Forelimb muscle (tissue), 1 donor: ENCODE results near the gene F2R. TPM values are rescaled to one million over a fixed set of nuclear protein-coding genes. Genes with fewer than 3 reads are reported as not detected.
"Not testable (repeated sequence)": the region's sequence is repeated elsewhere in the genome, so short reads cannot be mapped to it uniquely, and the experiment has no call there.

Experiments used
- DNase-seq: peaks from one replicate; pipeline ENCODE4 v3.0.0-alpha.2; 2013; ENCODE audit warnings: low read depth
- polyA plus RNA-seq: library from polyadenylated mRNA; unstranded; fragments of 120-200 nt; gene quantifications from one replicate; pipeline ENCODE4 v1.2.1, GENCODE V29; 2013; ENCODE audit not compliant: insufficient read length

F2R gene
- polyA plus RNA-seq, 1 donor, result 16.6 TPM

DNA sequence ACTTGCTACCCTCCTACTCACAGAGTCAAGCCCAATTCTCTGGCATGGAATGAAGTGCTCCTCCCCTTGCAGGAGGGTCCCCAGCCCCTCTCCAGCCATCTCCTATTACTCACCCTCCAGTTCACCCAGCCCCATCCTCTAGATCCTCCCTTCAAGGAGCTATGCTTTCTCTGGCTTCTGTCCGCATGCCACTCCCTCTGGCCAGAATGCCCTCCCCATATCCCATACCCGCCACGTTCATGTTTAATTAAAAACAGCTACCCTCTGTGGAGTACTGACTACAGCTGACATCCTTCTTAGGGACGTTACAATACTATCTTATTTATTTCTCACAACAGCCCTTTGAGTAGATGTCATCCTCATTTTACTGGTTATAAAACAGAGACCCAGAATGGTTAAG, 3.0 kb downstream of the F2R start:
- DNase-seq, result no peak

DNA sequence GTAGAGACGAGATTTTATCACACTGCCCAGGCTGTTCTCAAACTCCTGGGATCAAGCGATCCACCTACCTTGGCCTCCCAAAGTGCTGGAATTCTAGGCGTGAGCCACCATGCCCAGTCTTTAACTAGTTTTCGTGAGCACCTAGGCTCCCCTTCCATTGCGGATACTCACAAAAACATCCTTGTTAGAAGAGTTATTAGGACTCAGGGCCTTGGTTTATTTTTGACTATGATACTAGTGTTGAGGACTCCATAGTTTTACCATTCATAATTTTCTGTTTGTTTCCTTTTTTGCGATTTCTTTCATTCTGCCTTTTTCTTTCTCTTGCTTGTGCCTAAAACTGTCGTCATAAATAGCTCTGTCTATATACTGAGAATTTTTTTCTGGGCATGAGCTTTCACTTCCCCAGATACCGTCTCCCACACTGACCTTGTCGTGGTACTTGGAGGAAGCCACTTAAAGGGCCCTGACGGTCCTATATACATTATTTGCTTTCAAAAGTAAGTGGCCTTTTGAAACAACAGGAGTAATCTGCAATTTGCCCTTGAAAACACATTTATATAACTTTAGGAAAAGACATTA, 5.2 kb downstream of the F2R start:
- DNase-seq, result no peak

DNA sequence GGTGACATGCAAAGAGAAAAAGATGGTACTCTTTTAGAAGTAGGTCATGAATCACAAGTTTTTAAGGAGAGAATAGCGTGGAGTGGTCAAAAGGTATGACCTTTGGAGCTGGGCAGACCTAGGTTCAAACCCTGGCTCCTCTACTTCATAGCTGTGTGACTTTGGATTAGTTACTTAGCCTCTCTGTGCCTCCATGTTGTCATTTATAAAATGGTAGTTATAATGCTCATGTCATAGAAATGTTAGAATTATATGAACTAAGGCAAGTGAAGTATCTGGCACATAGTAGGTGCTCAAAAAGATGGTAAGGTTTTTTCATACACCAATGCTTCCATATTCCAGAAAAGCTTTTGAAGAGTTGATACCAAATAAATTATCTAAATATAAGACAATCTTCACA, 7.3 kb downstream of the F2R start:
- no peak for DNase-seq

DNA sequence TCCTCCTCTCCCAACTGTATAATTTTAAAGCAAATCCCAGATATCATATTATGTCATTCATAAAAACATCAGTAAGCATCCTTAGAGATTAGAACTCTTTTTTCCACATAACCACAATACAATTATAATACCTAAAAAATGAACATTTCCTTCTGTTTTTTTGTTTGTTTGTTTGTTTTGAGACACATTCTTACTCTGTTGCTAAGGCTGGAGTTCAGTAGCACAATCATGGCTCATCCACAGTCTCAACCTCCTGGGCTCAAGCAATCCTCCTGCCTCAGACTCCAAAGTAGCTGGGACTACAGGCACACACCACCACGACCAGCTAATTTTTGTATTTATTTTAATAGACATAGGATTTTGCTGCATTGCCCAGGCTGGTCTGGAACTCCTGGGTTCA, 8.0 kb downstream of the F2R start:
- DNase-seq, result no peak

DNA sequence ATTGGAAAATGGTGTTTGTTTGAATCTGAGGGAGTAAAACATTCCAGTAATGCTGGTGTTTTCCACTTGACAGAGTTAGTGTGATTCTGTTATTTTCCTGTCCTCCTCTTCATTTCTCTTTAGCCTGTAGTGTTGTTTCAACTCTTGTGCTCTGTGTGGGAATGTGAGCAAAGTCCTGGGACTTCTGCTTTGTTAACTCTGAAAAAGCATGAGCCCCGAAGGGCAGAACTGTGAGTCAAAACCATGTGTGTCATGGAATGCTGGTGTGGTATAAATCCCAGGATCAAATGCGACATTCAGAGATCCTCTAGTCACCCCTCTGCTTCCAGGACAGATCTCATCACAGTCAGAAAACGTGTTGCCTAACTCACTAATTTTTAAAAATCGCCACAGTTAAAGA, 8.9 kb downstream of the F2R start:
- DNase-seq, result no peak

DNA sequence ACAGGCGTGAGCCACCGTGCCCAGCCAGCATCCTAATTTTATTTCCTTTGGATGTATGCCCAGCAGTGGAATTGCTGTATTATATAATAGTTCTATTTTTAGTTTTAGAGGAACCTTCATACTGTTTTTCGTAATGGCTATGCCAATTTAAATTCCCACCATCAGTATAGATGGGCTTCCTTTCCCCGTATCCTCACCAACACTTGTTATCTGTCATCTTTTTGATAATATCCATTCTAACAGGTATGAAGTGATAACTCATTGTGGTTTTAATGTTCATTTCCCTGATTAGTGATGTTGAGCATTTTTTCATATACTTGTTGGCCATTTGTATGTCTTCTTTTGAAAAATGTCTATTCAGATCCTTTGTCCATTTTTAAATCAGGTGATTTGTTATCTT, 13.0 kb downstream of the F2R start:
- no peak for DNase-seq

DNA sequence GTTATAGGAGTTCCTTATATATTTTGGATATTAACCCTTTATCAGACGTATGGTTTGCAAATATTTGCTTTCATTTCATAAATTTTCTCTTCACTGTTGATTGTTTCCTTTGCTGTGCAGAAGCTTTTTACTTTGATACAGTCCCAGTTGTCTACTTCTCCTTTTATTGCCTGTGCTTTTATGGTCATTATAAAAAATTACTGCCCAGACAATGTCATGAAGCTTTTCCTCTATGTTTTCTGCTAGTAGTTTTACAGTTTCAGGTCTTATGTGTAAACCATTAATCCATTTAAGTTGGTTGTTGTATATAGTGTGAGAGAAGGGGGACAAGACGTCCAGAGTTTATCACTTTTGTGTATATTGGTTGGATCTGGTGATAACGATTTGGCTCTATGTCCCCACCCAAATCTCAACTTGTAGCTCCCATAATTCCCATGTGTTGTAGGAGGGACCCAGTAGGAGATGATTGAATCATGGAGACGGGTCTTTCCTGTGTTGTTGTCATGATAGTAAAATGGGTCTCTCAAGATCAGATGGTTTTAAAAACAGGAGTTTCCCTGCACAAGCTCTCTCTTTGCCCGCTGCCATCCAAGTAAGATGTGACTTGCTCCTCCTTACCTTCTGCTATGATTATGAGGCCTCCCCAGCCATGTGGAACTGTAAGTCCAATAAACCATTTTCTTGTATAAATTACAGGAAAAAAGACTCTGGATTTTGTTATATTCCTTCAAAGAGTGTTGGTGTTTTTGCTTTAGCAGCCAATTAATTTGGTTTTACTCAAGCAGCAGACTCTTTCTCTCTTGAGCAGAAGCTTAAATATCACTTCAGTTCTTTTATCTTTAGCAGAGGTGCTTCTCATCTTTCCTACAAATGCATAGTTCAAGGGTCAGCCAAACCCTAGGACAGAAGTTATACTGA, 13.7 kb downstream of the F2R start:
- DNase-seq, result no peak

DNA sequence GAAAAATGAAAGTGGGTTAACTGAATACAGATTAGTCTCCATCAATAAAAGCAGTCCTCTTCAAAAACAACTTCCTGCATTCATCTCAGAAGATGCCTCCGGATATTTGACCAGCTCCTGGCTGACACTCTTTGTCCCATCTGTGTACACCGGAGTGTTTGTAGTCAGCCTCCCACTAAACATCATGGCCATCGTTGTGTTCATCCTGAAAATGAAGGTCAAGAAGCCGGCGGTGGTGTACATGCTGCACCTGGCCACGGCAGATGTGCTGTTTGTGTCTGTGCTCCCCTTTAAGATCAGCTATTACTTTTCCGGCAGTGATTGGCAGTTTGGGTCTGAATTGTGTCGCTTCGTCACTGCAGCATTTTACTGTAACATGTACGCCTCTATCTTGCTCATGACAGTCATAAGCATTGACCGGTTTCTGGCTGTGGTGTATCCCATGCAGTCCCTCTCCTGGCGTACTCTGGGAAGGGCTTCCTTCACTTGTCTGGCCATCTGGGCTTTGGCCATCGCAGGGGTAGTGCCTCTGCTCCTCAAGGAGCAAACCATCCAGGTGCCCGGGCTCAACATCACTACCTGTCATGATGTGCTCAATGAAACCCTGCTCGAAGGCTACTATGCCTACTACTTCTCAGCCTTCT, 16.6 kb downstream of the F2R start:
- no peak for DNase-seq

DNA sequence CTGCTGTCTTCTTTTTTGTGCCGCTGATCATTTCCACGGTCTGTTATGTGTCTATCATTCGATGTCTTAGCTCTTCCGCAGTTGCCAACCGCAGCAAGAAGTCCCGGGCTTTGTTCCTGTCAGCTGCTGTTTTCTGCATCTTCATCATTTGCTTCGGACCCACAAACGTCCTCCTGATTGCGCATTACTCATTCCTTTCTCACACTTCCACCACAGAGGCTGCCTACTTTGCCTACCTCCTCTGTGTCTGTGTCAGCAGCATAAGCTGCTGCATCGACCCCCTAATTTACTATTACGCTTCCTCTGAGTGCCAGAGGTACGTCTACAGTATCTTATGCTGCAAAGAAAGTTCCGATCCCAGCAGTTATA, 17.1 kb downstream of the F2R start:
- DNase-seq, result no peak

DNA sequence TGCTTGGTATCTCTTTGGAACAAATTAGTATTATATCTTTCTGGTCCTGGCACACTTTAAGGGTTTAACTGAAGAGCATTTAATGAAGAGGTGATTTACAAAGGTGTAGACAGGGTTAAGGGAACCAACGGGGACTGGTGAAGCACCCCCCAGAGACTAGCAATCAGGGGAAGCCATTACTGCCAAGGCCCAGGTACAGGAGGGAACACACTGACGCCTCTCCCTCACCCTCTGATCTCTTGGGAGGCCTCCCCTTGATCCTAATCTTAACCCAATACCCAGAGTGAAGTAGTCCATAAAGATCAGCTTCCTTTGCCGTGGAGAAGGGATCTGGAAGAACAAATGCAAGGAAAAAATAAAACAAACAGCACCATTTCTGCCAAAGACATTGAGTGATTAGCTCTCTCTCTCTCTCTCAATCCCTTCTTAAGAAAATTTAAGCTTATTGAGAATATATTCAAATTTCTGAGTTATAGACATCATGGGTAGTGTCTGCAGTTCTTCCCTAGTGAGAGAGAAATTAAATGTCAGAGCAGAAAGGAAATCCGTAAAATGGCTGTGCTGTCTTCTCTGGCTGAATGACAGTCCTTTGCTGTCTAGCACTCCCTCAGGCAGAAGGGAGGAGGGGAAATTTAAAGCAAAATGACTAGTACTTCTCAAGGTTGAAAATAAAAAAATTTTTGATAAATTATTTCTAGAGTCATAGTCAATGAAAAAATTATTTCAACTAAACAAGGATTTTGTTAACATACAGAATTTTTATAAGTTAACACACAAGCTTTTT, 20.0 kb downstream of the F2R start:
- no peak for DNase-seq

DNA sequence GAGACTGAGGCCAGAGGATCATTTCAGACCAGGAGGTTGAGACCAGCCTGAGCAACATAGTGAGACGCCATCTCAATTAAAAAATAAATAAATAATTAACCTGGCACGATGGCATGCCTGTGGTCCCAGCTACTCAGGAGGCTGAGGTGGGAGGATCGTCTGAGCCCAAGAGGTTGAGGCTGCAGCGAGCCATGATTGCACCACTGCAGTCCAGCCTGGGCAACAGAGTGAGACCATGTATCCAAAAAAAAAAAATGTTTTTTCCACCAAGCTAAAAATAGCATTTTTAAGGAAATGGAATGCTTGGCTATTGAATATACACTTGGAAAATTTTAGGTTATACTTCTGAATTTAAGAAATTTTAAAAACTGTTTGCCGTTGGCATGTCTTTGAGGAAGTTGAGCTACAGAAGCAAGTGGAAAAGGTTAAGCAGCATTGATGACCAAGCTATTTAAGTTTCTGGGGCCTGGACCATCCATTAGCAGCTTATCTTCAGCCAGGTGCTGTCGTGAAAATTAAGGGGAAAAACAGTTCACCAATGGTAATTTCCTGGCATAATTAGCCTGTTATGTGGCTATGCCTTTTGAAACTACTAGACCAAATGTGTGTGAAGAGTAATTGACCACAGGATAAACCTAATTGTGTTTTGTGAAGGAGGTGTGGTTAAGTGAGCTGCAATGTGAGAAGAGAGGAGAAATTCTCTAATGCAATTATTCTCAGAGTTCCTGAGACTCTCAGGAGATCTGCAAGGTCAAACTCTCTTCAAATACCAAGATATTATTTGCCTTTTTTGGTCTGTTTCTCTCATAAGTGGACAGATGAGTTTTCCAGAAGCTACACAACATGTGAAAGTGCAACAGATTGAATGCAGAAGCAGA, 21.0 kb downstream of the F2R start:
- no peak for DNase-seq

DNA sequence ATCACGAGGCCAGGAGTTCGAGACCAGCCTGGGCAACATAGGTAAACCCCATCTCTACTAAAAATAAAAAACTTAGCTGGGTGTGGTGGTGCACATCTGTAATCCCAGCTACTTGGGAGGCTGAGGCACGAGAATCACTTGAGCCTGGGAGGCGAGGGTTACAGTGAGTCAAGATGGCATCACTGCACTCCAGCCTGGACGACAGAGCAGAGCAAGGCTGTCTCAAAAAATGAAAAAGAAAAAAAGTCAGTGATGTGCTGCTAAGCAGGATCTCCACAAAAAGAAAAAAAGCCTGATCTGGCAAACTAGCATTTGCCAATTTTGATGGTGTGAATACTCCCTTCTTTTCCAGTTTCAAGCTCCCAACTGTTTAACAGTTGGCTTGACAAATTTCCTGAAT, 21.9 kb downstream of the F2R start:
- DNase-seq, result no peak

DNA sequence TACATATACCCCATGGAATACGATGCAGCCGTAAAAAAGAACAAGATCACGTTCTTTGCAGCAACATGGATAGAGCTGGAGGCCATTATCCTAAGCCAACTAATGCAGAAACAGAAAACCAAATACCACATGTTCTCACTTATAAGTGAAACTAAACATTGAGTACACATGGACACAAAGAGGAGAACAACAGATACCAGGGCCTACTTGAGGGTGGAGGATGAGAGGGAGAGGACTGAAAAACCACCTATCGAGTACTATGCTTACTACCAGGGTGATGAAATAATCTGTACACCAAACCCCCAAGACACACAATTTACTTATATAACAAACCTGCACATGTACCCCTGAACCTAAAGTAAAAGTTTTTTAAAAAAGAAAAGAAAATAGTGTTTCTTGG, 25.6 kb downstream of the F2R start:
- not testable (repeated sequence) for DNase-seq

DNA sequence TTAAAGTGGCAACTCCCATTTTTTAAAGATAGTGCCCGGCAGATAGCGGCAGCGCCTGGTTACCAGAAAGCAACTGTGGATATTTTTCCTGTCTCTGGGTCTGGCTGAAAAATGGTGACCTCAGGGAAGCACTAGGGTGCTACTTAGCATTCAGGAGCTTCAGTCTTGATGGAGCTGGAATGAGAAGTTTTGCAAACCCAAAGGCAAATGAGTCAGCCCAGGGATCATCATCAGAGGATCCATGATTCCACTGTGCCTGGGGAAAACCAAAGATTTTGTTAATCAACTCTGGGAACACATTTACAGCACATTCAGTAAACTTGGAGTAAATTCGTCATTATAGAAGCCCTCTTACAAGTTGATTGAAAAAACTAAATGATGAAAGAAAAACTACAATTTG, 26.7 kb downstream of the F2R start:
- no peak for DNase-seq

DNA sequence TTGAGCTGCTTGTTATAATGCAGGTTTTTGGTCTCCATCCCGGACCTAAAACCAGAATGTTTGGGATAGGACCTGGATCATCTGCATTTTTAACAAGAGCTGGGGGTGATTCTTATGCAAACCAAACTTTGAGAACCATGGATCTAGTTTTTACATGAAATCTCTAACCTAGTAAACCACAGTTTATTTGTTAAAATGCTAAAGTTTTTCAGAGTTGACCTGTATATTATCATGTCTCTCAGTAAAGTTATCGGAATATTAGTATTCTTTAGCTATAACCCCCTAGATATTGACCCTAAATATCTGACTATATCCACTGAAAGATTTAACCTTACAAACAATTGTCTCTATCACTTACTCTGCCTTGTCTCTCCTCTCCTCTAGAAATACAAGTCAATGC, 28.7 kb downstream of the F2R start:
- no peak for DNase-seq

DNA sequence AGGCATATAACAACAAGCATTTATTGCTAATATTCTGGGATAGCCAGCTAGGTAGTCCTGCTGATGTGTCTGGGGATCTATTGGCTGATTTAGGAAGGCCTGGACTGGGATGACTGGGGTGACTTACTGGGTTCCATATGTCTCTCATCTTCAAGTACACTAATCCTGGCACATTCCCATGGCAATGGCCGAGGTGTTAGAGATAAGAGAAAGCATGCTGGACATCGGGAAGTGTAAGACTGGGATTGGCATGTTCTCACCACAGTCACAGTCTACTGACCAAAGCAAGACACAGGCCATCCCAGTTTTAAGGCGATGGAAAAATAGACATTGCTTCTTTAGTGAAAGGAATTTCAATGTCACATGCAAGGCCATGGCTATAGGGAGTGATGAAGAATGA, 29.7 kb downstream of the F2R start:
- DNase-seq, result no peak

DNA sequence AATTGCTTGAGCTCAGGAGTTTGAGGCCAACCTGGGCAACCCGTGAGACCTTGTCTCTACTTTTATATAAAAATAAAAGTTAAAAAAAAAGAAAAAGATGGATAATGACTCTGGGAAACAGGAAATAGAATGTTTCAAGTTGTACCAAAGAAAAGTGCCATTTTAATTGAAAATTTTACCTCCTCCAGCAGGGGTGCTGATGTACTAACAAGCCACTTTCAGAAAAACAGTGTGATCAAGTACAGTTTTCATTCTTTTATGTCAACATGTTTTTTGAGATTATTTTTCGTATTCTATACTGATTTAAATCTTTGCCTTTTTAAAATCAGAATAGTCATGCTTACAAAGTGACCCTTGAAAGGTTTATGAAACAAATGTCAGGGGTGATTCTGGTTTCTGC, 30.8 kb downstream of the F2R start:
- no peak for DNase-seq

DNA sequence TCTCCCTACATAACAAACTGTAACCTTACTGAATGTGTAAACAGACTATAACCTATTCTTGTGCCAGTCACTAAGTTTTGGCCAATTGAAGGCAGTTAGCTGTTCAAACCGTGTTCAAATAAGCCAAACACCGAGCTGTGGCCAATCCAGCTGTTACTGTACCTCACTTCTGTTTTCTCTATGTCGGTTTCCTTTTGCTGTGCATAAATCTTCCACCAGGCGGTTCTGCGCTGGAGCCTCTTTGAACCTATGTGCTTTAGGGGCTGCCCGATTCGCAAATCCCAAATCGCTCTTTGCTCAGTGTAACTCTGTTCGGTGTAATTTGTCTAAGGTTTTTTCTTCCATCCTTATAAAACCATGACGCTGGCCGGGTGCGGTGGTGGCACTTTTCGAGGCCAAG, 31.8 kb downstream of the F2R start:
- no peak for DNase-seq

DNA sequence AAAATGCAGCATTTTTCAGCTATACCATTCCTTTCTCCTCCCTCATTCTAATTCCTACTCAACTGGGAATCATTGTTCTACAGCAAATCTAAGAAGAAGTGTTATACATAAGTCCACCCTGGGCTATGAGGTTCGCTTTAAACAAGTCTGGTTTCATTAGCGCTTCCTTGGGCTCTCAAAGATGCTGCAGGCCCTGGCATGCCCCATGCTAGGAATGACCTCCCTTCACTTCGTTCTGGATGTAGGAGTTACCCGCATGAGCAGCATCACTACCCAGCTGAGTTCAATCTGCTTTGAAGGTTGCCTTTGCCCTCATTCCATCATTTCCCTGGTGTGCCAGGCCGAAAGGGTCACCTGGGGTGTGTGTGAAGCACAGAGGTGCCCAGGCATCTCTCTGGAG, 35.4 kb downstream of the F2R start:
- no peak for DNase-seq

DNA sequence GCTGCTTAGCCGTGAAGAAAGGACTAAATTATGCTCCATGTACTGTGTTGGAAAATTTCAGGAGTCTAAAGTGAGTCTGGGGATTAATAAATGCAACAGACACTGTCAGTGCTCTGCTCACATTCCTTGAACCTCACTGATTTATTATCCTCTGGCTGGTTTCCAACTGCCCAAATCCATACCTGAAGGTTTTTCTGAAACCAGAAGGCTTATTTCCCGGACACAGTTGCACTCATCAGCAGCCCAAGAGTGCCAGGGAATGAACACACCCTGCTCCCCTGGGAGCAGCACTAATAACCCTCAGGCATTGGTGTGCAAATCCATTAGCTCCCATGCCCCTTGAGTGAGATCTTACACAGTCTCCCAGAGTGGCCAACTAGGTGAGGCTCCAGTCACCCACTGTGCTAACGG, 38.7 kb downstream of the F2R start:
- no peak for DNase-seq
